GM18499 (cell line): ENCODE results near the gene ARL6IP6.

Experiments
- ATAC-seq: cut with Tn5 transposase; IDR thresholded peaks from one replicate; pipeline ENCODE4 v1.9.1; 2021; ENCODE audit warnings: moderate number of reproducible peaks; ENCODE audit not compliant: insufficient read depth, unreplicated experiment

Gene ARL6IP6

GRCh38 chr2:152791979-152792378 lies 73.6 kb downstream of the ARL6IP6 start:
- no peak for ATAC-seq

GRCh38 chr2:152792974-152793373 lies 74.6 kb downstream of the ARL6IP6 start:
- no peak for ATAC-seq

- no peak for ATAC-seq
Measured at GRCh38 chr2:152796941-152797340, 78.5 kb downstream of the ARL6IP6 start.

- ATAC-seq, result no peak
Measured at GRCh38 chr2:152804687-152805408, 86.4 kb downstream of the ARL6IP6 start.

DNA sequence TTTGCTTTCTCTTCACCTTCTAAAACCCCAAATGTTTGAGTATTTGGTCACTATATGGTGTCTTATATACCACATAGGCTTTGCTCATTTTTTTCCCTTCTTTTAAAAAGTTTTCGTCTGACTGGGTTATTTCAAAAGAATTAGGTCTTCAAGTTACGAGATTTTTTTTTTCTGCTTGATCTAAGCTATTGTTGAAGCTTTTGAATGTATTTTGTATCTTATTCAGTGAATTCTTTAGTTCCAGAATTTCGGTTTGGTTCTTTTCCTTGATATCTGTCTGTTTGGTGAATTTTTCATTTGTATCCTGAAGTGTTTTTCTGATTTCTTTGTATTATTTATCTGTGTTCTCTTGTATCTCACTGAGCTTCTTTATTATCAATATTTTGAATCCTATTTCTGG lies 93.5 kb downstream of the ARL6IP6 start:
- no peak for ATAC-seq
